ENCODE results near the gene SLC35E2B.
"Not testable (repeated sequence)": the region's sequence is repeated elsewhere in the genome, so short reads cannot be mapped to it uniquely, and the experiment has no call there.

The SLC35E2B gene

GRCh38 chr1:1721201-1721600 lies 28.6 kb upstream of the SLC35E2B start:
- H3K9ac ChIP-seq: no peak overlapping the region
- no peaks in the 10 kb centered on the region for H4K20me1 ChIP-seq
- no peak overlapping the region for H3K4me3 ChIP-seq
- H3K36me3 ChIP-seq: peaks cover 49% of the 10 kb centered on the region
- no peak overlapping the region for H3K4me2 ChIP-seq
- H3K27ac ChIP-seq: no peak overlapping the region
- no peaks in the 10 kb centered on the region for H3K27me3 ChIP-seq
- no peak for TF ChIP-seq Cebpa-rat (IDR thresholded peaks at IDR 0.05)
- 0 out of 2 replicates have a peak, but pooled peaks cover 3% of the 10 kb centered on the region for H3K4me1 ChIP-seq
- H3K9me3 ChIP-seq: no peaks in the 10 kb centered on the region

GRCh38 chr1:1715109-1715883 lies 22.7 kb upstream of the SLC35E2B start:
- H4K20me1 ChIP-seq: not testable (repeated sequence)

GRCh38 chr1:1707897-1708296 lies 15.3 kb upstream of the SLC35E2B start:
- H3K4me1 ChIP-seq, H3K4me3 ChIP-seq, H3K4me2 ChIP-seq, H3K9me3 ChIP-seq, H3K27ac ChIP-seq, H3K27me3 ChIP-seq, H4K20me1 ChIP-seq, H3K9ac ChIP-seq: not testable (repeated sequence)
- H3K36me3 ChIP-seq: peaks cover 26% of the 10 kb centered on the region

More at GRCh38 chr1:1715109-1715883, 22.7 kb upstream of the SLC35E2B start:
- peaks cover 46% of the 10 kb centered on the region for H3K36me3 ChIP-seq
- not testable (repeated sequence) for H3K4me2 ChIP-seq, H3K4me3 ChIP-seq, H3K9me3 ChIP-seq, H3K9ac ChIP-seq, H3K4me1 ChIP-seq, H3K27ac ChIP-seq, H3K27me3 ChIP-seq

GRCh38 chr1:1707241-1707640 lies 14.6 kb upstream of the SLC35E2B start:
- H3K9ac ChIP-seq, H3K4me1 ChIP-seq, H3K4me2 ChIP-seq, H3K9me3 ChIP-seq, H3K4me3 ChIP-seq, H3K27ac ChIP-seq, H4K20me1 ChIP-seq, H3K27me3 ChIP-seq: not testable (repeated sequence)
- peaks cover 26% of the 10 kb centered on the region for H3K36me3 ChIP-seq

GRCh38 chr1:1705623-1706022 lies 13.0 kb upstream of the SLC35E2B start:
- H3K4me3 ChIP-seq, H3K27me3 ChIP-seq, H3K27ac ChIP-seq, H3K9me3 ChIP-seq, H3K9ac ChIP-seq, H3K4me1 ChIP-seq, H4K20me1 ChIP-seq, H3K4me2 ChIP-seq: not testable (repeated sequence)
- H3K36me3 ChIP-seq: peaks cover 26% of the 10 kb centered on the region

- peaks cover 26% of the 10 kb centered on the region for H3K36me3 ChIP-seq
- H3K27me3 ChIP-seq, H4K20me1 ChIP-seq, H3K9me3 ChIP-seq, H3K4me3 ChIP-seq, H3K4me2 ChIP-seq, H3K9ac ChIP-seq, H3K4me1 ChIP-seq, H3K27ac ChIP-seq: not testable (repeated sequence)
Observed at GRCh38 chr1:1704284-1704957, 11.8 kb upstream of the SLC35E2B start.

GRCh38 chr1:1703796-1704195 lies 11.2 kb upstream of the SLC35E2B start:
- H3K27me3 ChIP-seq: no peaks in the 10 kb centered on the region
- H3K9ac ChIP-seq: no peak overlapping the region
- peaks cover 26% of the 10 kb centered on the region for H3K36me3 ChIP-seq

GRCh38 chr1:1702506-1702905 lies 9.9 kb upstream of the SLC35E2B start:
- not testable (repeated sequence) for H3K27ac ChIP-seq, H3K4me3 ChIP-seq, H3K9ac ChIP-seq, H4K20me1 ChIP-seq, H3K9me3 ChIP-seq, H3K4me1 ChIP-seq, H3K4me2 ChIP-seq, H3K27me3 ChIP-seq
- H3K36me3 ChIP-seq: peaks cover 26% of the 10 kb centered on the region

More at GRCh38 chr1:1703796-1704195, 11.2 kb upstream of the SLC35E2B start:
- Histone ChIP-seq H3K4me2 (no peak overlapping the region), H4K20me1 (no peaks in the 10 kb centered on the region), H3K27ac (no peak overlapping the region), H3K9me3 (no peaks in the 10 kb centered on the region), H3K4me1 (no peaks in the 10 kb centered on the region), H3K4me3 (no peak overlapping the region)
- TF ChIP-seq Cebpa-rat (IDR thresholded peaks at IDR 0.05): no peak

GRCh38 chr1:1700557-1700956 lies 8.0 kb upstream of the SLC35E2B start:
- H3K9ac ChIP-seq, H3K9me3 ChIP-seq, H4K20me1 ChIP-seq, H3K27me3 ChIP-seq, H3K4me1 ChIP-seq, H3K4me2 ChIP-seq, H3K4me3 ChIP-seq, H3K27ac ChIP-seq: not testable (repeated sequence)
- peaks cover 15% of the 10 kb centered on the region for H3K36me3 ChIP-seq

- H4K20me1 ChIP-seq, H3K9me3 ChIP-seq, H3K4me2 ChIP-seq, H3K27ac ChIP-seq, H3K27me3 ChIP-seq, H3K4me1 ChIP-seq, H3K9ac ChIP-seq, H3K4me3 ChIP-seq: not testable (repeated sequence)
- H3K36me3 ChIP-seq: peaks cover 15% of the 10 kb centered on the region
Observed at GRCh38 chr1:1700067-1700466, 7.5 kb upstream of the SLC35E2B start.

GRCh38 chr1:1699061-1699460 lies 6.5 kb upstream of the SLC35E2B start:
- H3K27me3 ChIP-seq, H3K9me3 ChIP-seq, H4K20me1 ChIP-seq, H3K4me1 ChIP-seq, H3K9ac ChIP-seq, H3K36me3 ChIP-seq, H3K4me2 ChIP-seq, H3K27ac ChIP-seq, H3K4me3 ChIP-seq: not testable (repeated sequence)

GRCh38 chr1:1697358-1698183 lies 5.0 kb upstream of the SLC35E2B start:
- H3K9me3 ChIP-seq, H3K36me3 ChIP-seq, H3K4me2 ChIP-seq, H3K27me3 ChIP-seq, H3K27ac ChIP-seq, H4K20me1 ChIP-seq, H3K4me3 ChIP-seq, H3K9ac ChIP-seq: not testable (repeated sequence)
- peaks cover 12% of the 10 kb centered on the region for H3K4me1 ChIP-seq

GRCh38 chr1:1696431-1697357 lies 4.1 kb upstream of the SLC35E2B start:
- not testable (repeated sequence) for H4K20me1 ChIP-seq, H3K4me2 ChIP-seq, H3K9me3 ChIP-seq, H3K27ac ChIP-seq, H3K36me3 ChIP-seq, H3K9ac ChIP-seq, H3K27me3 ChIP-seq, H3K4me3 ChIP-seq
- peaks cover 12% of the 10 kb centered on the region for H3K4me1 ChIP-seq
